Urinary bladder (tissue), 4 donors: ENCODE data around the gene CCBE1. TPM values are rescaled to one million over a fixed set of nuclear protein-coding genes. Genes with fewer than 3 reads are reported as not detected.
A peak's percentile ranks its signal among the peaks of the same experiment; 100 is the strongest.
"Not testable (repeated sequence)": the region's sequence is repeated elsewhere in the genome, so short reads cannot be mapped to it uniquely, and the experiment has no call there.

ENCODE experiments used
- DNase-seq: peaks from one replicate; pipeline ENCODE4 v3.0.0-alpha.2; 2015; ENCODE audit errors: extremely low spot score
- H3K27ac ChIP-seq: one replicate; pipeline ENCODE4 v1.5.1; 2013; ENCODE audit warnings: low read depth, mild to moderate bottlenecking, moderate library complexity
- H3K36me3 ChIP-seq: one replicate; pipeline ENCODE4 v1.6.1; 2013; ENCODE audit warnings: mild to moderate bottlenecking, moderate library complexity; ENCODE audit not compliant: insufficient read depth
- H3K4me1 ChIP-seq: one replicate; pipeline ENCODE4 v1.6.1; 2013; ENCODE audit warnings: mild to moderate bottlenecking, moderate library complexity; ENCODE audit not compliant: insufficient read depth
- H3K4me3 ChIP-seq: one replicate; pipeline ENCODE4 v1.5.1; 2013; ENCODE audit warnings: low read depth, low read length
- WGBS: extraction: QIAGEN DNeasy Blood & Tissue Kit; methylation state at CpG from one replicate; pipeline ENCODE4 v1.1.7; 2013; 5-methylcytosine and 5-hydroxymethylcytosine counted together
- polyA plus RNA-seq: library from polyadenylated mRNA; stranded (reverse); fragments of 200-250 nt; gene quantifications from one replicate; pipeline ENCODE4 v1.2.3, GENCODE V29; 2013
- total RNA-seq: library from RNA; depleted of rRNA; stranded (reverse); fragments of >200 nt; gene quantifications from one replicate; pipeline ENCODE4 v1.2.3, GENCODE V29; 2014
- donor health status: healthy with polysubstance abuse.
- donor health status: healthy.

The CCBE1 gene
- total RNA-seq (4.2 TPM), polyA plus RNA-seq (0.37 TPM)

DNA sequence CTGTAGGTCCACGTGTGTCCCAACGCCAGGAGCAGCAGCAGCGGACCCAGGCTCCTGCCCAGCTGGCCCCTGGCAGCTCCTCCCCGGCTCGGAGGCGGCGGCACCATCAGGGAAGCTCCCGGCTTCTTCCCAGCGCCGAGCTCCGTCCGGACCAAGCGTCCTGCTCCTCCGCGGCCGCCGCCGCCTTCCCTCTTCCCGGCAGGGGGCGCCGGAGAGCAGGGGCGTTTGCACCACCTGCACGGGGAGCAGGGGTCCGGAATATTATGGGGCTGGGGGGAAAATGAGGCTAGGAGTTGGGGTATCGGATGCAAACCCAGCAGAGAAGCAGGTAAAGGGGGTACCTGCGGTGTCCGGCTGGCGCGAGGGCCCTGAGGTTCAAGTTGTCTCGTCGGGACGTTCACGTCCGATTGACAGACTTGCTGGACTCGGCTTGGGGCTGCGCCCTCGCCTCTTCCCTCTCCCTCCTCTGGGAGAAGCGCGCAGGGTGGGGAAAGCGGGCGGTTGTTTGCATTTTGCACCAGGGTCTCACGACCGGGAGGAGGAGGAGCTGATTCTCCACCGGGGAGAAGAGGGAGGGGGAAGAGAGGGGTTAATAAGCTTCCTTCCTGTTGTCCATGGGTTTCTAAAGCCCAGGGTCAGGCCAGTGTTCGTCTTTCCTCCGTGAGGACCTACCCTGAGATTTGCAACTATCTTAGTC, at the start of gene CCBE1:
CCBE1 (minus strand) TSS at position 188 of the 697 bp plus-strand sequence.
- H3K4me1 ChIP-seq, result no peaks in the 10 kb centered on the region
- H3K27ac ChIP-seq, result no peak within 1 kb of the TSS
- no peaks in the 10 kb centered on the region for H3K36me3 ChIP-seq
- DNase-seq, result no peak
- under 1% methylated on average over 46 of the region's 46 CpGs for WGBS
- H3K4me3 ChIP-seq, result peak within 1 kb of the TSS; percentile 12

DNA sequence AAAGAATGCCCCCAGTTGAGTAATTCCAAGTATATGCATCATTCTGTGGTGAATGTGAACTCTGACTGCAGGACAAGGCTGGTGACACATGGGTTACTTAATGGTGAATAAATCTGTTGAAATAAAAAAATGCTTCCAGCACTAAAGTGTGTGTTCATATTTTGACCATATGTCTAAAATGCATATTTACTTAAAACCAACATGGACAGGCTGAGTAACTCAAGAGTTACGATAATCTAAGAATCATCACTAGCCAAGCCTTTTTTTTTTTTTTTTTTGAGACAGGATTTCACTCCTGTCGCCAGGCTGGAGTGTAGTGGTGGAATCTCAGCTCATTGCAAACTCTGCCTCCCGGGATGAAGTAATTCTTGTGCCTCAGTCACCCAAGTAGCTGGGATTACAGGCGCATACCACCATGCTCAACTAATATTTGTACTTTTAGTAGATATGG, 47.1 kb upstream of the CCBE1 start:
- no peak for DNase-seq
- 75% methylated on average over 4 of the region's 4 CpGs for WGBS
- Histone ChIP-seq H3K4me1 (no peaks in the 10 kb centered on the region), H3K36me3 (no peaks in the 10 kb centered on the region), H3K27ac (no peak overlapping the region), H3K4me3 (no peak overlapping the region)

DNA sequence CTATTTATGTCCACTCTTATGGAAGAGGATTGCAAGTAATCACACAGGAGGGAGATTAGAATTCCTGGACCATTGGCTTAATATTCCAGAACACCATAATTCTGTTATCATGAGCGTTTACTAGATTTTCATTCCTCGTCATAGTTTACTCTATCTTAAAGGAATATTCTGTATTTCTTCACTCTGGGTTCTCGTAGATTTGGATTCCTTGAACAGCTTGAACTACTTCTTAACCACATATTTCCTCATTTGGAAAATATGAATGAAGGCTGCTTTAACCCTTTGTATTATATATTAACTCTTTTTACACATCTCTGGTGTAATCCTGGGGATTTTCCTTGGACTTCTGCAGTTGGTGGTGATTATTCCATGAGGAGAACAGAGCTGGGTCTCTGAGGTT, 46.3 kb upstream of the CCBE1 start:
- WGBS, result 48% methylated on average over 3 of the region's 3 CpGs
- H3K27ac ChIP-seq, result no peak overlapping the region
- DNase-seq, result no peak
- H3K4me1 ChIP-seq, result no peaks in the 10 kb centered on the region
- no peak overlapping the region for H3K4me3 ChIP-seq
- no peaks in the 10 kb centered on the region for H3K36me3 ChIP-seq

DNA sequence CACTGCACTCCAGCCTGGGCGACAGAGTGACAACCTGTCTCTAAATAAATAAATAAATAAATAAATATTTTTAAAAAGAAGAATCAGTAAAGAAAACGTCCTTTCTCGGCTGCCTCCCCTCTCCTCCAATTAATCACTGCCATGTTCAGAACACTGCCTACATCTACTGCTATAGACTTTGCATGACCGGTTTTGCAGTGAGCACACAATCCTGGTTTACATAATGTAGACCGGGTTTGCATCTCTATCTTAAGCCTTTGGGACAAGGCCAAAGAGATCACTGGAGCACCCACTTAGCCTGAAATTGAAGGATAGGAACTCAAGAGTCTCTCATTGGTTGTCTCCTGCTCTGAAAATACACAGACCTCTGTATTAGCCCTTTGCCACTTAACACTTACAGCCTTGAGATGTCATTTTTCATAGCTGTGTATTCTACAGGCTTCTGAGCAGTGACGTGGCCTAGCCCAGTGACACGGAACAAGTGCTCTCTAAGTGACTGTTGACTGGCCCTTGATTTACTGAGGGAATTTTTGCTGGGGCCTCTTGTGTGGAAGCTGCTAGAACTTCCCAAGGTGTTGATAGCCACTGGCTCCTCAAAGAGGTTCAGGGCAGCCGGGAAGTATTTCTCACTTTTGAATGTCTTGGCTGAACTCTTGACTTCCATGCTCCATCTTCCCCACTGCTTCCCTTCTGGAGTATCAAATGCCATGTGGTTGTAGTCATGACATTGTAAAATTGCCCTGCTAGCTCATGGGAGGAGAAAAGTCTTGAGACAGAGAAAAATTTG, 45.3 kb upstream of the CCBE1 start:
- Histone ChIP-seq H3K4me3 (no peak overlapping the region), H3K4me1 (no peaks in the 10 kb centered on the region), H3K27ac (no peak overlapping the region), H3K36me3 (no peaks in the 10 kb centered on the region)
- no peak for DNase-seq
- 72% methylated on average over 8 of the region's 8 CpGs for WGBS

DNA sequence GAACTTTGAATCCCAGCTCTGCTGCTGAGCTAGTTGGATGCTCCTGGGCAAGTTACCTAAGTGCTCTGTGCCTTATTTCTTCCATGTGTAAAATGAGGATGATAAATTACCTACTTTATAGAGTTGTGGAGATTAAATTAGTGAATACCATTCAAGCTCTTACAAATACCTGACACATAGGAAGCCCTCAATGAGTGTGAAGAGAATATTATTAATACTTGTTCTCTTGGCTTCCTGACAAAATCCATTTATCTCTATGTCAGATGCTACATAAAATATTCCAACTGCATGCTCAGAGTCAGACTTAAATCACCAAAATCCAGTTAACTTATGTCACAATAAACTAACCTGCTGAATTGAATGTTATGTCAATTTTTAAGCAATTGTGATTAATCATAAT, 42.9 kb upstream of the CCBE1 start:
- Histone ChIP-seq H3K36me3 (no peaks in the 10 kb centered on the region), H3K27ac (no peak overlapping the region), H3K4me3 (no peak overlapping the region), H3K4me1 (no peaks in the 10 kb centered on the region)
- DNase-seq, result no peak

DNA sequence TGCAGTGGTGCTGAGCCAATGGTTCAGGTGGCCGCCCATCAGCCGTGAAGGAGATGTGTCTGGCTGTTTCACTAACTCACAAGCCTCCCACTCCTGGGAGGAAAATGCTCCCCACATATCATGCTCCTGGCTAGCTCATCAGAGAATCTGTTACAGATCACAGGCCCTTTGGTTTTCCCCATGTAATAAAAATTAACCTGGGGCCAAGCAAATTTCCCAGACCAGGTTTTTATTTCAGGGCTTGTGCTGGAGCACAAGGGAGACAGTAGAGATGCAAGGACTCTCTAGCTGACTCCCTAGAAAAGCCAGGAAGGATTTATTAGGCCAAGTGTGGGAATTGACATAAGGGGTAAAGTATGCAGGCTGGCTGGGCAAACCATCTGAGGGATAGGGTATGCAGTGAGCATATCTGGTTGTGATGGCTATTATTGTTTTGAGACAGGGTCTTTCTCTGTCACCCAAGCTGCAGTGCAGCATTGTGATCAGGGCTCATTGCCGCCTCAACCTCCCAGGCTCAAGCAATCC, 40.6 kb upstream of the CCBE1 start:
- 97% methylated on average over 3 of the region's 3 CpGs for WGBS
- Histone ChIP-seq H3K27ac (no peak overlapping the region), H3K4me1 (no peaks in the 10 kb centered on the region), H3K36me3 (no peaks in the 10 kb centered on the region), H3K4me3 (no peak overlapping the region)
- DNase-seq, result no peak

DNA sequence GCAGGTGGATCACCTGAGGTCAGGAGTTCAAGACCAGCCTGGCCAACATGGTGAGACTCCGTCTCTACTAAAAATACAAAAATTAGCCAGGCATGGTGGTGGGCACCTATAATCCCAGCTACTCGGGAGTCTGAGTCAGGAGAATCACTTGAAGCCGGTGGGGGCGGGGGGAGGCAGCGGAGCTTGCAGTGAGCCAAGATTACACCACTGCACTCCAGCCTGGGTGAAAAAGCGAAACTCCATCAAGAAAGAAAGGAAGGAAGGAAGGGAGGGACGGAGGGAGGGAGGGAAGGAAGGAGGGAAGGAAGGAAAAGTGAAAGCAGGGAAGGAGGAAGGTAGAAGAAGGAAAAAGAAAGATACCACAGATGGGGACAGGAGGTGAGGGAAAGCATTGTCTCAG, 40.1 kb upstream of the CCBE1 start:
- not testable (repeated sequence) for H3K4me3 ChIP-seq, H3K27ac ChIP-seq, DNase-seq, H3K4me1 ChIP-seq, H3K36me3 ChIP-seq
- 90% methylated on average over 7 of the region's 7 CpGs for WGBS

DNA sequence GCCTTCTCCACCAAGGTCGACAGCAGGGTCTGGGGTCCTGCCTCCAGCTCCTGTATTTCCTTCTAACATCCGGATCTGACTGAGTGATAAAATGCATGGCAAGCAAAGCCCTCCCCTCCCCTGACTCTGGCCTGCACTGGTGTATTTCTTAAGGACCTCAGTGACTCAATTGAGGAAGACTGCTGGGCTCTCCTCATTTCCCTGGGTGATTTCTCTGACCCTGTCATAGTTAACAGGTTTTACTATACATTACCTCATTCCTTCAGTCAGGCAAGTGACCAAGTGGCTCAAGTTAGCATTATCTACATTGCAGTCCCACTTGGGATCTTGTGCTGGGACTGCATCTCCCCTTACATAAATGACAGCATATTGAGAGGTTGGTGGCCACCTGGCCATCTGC, 38.8 kb upstream of the CCBE1 start:
- no peak for DNase-seq

DNA sequence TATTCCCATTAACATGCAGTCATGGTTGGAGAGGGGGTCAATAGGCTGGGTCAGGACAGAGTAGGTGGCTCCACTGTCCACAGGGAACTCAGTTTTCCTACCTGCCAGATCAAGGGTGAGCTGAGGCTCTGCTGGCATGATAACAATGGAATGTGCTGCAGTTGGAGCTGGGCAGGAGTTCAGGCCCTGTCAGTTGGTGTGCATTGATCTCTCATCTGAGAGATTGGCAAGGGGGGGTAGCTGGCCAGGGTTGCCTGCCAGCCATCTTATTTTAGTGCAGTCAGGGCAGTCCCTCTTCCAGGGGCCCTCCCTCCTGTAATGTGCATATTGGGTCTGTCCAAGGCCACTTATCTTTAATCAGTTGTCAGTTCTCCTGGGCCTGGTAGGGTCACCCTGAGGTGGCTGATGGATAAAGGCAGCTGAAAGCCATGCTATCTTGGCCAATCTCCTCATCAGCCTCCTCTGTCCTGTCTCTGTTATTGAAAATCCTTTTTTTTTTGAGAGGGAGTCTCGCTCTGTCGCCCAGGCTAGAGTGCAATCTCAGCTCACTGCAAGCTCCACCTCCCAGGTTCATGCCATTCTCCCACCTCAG, 38.1 kb upstream of the CCBE1 start:
- Histone ChIP-seq H3K4me1 (no peaks in the 10 kb centered on the region), H3K36me3 (no peaks in the 10 kb centered on the region), H3K4me3 (no peak overlapping the region), H3K27ac (no peak overlapping the region)
- WGBS, result 94% methylated on average over 2 of the region's 2 CpGs
- no peak for DNase-seq

More for the DNA sequence above, 38.8 kb upstream of the CCBE1 start:
- Histone ChIP-seq H3K4me3 (no peak overlapping the region), H3K27ac (no peak overlapping the region), H3K4me1 (no peaks in the 10 kb centered on the region), H3K36me3 (no peaks in the 10 kb centered on the region)
- 57% methylated on average over 2 of the region's 2 CpGs for WGBS

DNA sequence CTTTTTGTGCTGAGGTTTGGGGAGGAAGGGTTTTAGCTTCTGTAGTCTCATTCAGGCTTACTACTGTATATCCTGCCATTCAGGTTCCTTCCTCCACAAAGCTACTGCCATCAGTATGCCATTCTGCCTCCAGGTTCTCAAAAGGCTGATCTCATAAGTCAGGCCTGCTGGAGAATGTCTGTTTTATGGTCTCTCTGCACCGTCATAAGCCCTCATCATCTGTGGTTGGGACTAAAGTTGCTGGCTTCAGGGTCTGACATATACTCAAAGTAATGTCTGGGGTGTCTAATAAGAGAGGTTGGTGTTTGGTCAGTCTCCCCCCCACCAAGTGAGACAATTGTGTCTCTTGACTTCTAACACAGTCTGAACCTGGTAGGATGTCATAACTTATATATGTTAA, 36.2 kb upstream of the CCBE1 start:
- Histone ChIP-seq H3K27ac (no peak overlapping the region), H3K4me3 (no peak overlapping the region), H3K36me3 (no peaks in the 10 kb centered on the region), H3K4me1 (no peaks in the 10 kb centered on the region)
- 82% methylated on average over 1 of the region's 1 CpG for whole genome bisulfite sequencing
- DNase-seq, result no peak

DNA sequence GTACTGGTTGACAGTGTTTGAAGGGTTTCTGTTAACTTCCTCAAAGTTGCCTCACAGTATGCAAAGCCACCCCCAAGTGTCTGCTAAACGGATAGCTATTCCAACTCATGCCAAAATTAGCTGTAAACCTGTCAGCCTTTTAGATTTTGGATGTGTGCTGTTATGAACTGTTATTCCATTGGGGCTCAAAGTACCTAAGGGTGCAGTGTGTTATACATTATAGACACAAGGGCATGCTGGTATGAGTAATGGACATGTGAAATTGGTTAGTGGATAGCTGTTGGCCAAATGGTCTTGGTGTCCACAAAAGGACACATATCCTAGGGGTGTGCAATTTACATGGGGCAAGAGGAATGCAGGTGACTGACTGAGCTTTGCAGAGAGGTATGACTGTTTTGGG, 33.7 kb upstream of the CCBE1 start:
- 60% methylated on average over 1 of the region's 1 CpG for WGBS
- H3K36me3 ChIP-seq, result no peaks in the 10 kb centered on the region
- no peak overlapping the region for H3K4me3 ChIP-seq
- H3K27ac ChIP-seq, result no peak overlapping the region
- no peak for DNase-seq
- H3K4me1 ChIP-seq, result no peaks in the 10 kb centered on the region

DNA sequence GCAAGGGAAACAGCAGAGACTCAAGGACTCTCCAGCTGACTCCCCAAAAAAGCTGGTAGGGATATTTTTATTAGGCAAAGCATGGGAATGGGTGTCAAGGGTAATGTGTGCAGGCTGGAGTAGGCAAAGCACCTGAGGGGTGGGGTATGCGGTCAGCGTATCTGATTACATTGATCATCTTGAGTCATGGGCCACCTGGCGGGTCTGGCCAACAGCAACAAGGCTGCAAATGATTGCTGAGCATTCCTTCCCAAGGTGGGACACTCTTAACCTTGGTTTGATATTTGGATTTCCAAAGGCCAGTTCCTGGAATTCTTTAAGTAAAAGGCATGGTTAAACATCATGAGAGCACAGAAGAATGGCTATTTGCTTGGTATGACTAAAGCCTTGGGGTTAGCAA, 32.6 kb upstream of the CCBE1 start:
- no peak for DNase-seq
- H3K27ac ChIP-seq, result no peak overlapping the region
- no peaks in the 10 kb centered on the region for H3K36me3 ChIP-seq
- WGBS, result 96% methylated on average over 3 of the region's 3 CpGs
- no peaks in the 10 kb centered on the region for H3K4me1 ChIP-seq
- no peak overlapping the region for H3K4me3 ChIP-seq

DNA sequence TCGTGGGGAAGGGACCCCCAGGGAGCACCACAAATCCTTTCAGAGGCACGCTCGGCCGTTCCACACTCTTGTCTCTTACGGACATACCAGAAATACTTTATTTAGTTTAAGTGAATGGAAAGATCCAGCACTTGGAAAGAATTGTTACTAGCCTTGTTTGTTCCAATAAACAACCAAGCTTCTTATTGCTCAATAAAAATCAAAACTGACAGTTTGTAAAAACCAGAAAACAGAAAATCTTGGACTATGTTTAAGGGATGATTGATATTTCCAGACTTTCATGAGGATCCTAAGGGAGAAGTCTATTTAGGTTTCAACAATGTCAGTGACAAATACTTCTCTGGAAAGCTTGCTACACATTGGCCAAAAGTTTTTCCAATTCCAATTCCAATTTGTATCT, 31.6 kb upstream of the CCBE1 start:
- WGBS, result 59% methylated on average over 5 of the region's 5 CpGs
- DNase-seq, result no peak
- no peaks in the 10 kb centered on the region for H3K4me1 ChIP-seq
- H3K36me3 ChIP-seq, result no peaks in the 10 kb centered on the region
- no peak overlapping the region for H3K4me3 ChIP-seq
- no peak overlapping the region for H3K27ac ChIP-seq

DNA sequence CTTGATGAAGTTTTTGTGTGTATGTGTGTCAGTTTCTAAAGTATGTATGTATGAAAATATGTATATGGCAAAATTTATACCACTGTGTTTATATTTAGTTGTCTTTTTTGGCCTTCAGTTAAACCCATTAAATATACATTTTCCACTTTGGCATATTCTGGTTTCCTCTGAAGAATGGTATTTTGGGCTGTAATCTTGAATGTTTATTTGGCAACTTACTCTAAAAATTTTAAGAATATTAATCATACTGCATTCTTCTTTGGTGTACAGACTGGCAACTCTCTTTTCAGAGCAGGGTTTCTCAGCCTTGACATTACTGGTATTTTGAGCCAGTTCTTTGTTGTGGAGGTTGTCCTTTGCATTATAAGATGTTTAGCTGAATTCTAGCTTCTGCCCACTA, 27.9 kb upstream of the CCBE1 start:
- Histone ChIP-seq H3K4me3 (no peak overlapping the region), H3K27ac (no peak overlapping the region), H3K36me3 (no peaks in the 10 kb centered on the region), H3K4me1 (no peaks in the 10 kb centered on the region)
- DNase-seq, result no peak
